Dedifferentiated amniotic fluid mesenchymal stem cell (primary cell): ENCODE measurements around the gene TIMP1.

Source experiments
- DNase-seq: peaks from one replicate; pipeline ENCODE4 v3.0.0-alpha.2; 2016; ENCODE audit errors: extremely low spot score

TIMP1 gene

DNA sequence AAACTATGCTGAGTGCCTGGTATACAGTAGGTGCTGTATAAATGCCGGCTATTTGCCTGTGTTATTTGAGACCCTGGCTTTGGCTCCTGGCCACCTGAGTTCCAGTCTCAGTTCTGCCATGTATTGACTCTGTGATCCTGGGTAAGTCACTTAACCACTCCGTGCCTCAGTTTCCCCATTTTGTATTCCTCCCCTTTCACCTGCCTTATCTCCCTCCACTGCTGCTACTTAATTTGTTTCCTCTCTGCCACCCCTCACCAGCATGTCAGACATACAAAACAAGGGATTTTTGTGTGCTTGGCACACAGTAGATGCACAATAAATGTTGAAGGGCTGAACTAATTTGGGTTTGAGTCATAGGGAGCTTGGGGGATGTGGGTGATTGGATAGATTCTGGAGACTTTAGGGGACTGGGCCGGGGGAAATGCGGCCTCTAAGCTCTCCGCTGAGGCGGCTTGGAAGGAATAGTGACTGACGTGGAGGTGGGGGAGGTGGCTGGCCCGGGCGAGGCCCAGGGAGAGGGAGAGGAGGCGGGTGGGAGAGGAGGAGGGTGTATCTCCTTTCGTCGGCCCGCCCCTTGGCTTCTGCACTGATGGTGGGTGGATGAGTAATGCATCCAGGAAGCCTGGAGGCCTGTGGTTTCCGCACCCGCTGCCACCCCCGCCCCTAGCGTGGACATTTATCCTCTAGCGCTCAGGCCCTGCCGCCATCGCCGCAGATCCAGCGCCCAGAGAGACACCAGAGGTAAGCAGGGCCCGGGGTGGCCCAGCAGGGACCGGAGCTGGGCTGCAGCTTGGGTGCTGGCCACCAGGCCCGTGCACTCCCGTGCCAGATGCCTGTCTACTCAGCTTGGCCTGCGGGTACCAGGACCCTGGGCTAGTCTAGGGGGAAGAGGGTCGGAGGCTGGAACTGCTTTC, at the start of gene TIMP1:
TSS of gene TIMP1 (plus strand) at position 706 of the 917 bp plus-strand sequence. CDS start 980 bp downstream, outside the sequence.
- peak; percentile 86 for DNase-seq

DNA sequence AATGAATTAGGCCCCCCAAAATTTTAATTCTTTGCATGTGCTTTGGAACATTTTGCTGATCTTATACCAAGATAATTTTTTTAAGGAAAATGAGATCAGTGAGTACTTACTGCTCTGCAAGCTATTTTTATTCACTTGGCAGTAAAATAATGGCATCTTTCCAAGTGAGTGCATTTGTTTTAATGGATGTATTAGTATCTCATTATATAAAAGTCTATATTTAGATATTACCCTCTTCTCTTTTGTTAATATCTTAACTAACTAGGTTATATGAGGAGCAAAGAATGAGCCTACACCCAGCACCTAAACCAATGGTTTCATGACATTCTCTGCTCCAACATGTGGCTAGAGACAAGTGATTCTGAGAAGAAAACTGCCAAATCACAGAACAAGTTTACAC, 42.4 kb upstream of the TIMP1 start:
- no peak for DNase-seq

DNA sequence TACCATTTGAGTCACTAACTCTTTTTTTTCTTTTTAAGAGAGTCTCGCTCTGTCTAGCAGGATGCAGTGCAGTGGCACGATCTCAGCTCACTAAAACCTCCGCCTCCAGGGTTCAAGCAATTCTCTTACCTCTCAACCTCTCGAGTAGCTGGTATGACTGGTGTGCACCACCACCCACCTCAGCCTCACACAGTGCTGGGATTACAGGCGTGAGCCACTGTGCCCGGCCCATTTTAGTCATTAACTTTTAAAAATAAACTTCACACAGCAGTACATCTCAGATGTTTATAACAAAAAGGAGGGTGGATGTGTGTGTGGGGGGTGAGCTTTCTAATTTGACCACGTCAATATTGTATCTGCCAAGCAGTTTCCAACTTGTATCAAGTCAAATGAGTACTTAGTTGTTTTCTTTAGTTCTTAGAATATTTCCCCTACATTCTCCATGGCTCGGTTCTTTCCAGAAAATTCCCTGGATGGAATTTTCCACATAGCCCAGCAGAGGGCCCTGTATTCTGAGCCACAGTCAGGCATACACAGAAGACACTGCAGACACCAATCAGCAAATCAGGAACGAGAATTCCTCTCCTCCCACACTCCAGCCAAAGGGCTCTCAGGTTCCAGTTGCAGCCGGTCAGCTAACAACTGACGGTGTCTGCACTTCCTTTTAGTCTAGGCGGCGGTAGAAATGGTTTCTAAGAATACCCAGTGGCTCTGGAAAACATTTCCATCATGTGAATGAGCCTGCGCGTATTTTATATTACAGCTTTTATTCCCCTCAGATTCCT, 41.3 kb upstream of the TIMP1 start:
- peak; percentile 86 for DNase-seq

DNA sequence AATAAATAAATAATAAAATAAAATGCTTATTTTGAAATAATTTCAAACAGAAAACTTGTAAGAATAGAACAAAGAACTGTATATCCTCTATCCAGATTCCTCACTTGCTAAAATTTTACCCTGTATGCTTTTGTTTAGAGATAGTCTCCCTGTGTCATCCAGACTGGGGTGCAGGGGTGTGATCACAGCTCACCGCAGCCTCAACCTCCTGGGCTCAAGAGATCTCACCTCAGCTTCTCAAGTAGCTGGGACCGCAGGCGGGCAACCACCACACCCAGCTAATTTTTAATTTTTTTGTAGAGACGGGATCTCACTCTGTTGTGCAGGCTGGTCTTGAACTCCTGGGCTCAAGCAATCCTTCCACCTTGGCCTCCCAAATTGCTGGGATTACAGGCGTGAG, 38.7 kb upstream of the TIMP1 start:
- DNase-seq: no peak

DNA sequence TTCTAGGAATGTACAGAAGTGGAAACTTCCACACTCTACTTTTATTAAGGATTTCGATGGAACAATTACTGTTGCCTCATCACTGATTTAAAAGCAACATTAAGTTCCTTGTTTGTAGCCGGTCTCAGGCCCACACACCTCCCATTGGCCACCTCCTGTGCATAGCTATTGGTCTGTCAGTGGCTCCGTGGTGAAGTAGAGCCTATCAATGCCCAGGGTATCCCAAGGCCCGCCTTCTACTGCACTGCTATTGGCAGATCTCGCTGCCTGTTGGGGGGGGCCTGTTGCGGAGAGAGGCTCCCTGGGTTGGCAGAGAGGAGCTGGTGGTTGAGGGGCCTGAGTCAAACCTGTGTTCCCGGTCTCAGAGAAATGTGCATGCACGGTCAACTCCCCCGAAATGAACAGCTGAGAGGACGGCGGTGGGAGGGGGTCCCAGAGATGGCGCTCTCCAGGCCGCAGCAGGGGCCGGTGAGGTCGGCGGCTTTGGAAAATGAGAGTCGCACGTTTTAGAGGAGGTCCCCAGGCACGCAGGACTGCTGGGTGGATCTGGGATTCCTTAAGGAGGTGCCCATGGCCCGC, 26.1 kb upstream of the TIMP1 start:
- peak; percentile 92 for DNase-seq

DNA sequence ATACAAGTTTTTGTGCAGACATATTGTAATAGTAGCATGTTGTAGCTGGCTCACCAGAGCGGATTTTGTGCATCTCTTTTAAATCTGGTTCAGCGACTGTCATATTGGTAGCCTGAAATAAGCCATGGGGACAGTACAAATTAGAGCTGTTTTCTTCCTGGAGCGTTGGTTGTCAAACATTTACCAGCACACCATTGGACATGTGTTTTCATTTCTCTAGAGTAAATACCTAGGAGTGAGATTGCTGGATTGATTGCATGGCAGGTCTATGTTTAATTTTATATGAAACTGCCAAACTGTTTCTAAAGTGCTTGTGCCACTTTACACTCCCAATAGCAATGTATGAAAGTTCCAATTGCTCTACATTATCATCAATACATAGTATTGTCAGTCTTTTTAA, 23.8 kb upstream of the TIMP1 start:
- DNase-seq: no peak

DNA sequence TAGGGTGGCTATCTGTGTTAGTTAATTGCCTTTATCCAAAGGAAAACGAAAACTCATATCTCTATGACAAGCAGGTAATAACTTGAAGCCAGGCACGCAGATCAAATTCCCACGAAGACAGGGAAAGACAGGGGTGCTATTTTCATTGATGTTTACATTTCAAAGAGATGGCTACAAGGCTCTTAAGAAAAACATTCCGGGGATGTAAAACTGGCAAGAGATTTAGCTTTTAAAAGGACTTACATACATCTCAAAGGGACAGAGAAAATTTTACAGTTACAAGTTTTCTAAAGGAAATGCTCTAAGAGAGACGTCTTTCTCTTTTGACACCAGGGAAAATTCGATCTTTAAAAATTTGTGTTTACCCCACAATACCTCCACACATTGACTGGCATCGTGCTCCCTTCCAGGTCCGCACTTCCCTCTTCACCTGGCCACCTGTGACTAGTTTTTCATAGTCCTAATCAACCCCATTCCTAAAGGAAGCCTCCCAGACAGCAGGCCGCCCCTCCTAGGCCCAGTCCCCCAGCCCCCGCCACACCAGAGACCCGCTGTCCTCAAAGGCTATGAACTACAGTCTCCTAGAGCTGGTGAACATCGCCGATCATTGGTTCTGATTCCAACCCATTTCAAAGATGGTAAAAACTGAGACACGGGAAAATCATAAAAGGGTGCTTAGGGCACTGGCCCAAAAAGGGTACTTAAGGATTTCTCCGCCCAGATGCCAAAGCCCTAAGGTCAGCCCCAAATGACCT, 21.9 kb upstream of the TIMP1 start:
- no peak for DNase-seq

DNA sequence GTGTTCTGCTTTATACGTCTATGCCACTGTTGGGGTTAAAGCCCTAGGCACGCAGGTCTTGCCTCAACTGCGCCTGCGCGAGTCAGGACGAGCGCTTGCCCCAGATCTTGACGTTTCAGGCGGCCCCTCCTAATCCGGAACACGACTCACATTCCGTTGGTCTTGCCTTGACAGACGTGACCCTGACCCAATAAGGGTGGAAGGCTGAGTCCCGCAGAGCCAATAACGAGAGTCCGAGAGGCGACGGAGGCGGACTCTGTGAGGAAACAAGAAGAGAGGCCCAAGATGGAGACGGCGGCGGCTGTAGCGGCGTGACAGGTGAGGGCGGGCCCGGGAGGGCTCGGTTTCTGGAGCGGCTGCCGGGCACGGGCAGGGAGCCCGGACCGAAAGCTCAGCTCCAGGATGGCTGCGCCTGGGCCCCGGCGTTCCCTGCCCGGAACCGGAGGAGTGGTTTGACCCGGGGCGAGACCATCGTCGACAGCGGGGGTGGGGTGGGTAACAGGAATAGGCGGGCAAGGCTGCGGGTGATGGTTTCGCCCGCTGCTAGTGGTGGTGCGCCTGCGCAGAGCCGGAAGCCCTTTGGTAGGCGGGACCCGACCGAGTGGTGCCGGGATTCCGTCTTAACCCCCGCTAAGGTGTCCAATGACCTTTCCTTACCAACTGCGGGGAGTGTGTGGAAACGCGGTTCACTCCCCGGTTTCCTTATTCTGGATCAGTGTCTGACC, 21.1 kb upstream of the TIMP1 start, which contains the start of gene ARAF:
TSS of gene ARAF (plus strand) at position 272 of the 725 bp plus-strand sequence. CDS start 1,763 bp downstream, outside the sequence.
- peak; percentile 98 for DNase-seq

DNA sequence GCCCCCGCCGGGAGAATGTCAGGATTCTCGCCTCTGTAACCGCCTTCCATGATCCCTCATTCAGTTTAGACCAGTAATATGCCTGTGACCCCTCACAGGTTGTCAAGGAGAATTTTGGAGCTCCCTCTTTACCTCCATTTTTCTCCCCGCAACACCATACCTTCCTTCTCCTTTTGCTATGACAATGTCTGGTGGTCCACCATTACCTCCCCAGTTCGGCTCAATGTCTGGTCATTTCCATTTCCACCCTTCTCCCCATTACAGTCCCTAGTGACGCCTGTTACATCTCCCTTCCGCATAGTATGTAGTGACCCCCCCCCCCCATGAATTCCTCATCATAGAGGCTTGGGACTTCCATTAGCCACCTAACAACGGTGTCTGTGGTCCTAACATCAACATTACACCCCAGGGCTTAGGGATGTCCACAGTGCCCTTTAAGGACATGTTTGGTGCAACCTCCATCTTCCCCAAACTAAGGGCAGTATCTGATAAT, 20.5 kb upstream of the TIMP1 start:
- no peak for DNase-seq

DNA sequence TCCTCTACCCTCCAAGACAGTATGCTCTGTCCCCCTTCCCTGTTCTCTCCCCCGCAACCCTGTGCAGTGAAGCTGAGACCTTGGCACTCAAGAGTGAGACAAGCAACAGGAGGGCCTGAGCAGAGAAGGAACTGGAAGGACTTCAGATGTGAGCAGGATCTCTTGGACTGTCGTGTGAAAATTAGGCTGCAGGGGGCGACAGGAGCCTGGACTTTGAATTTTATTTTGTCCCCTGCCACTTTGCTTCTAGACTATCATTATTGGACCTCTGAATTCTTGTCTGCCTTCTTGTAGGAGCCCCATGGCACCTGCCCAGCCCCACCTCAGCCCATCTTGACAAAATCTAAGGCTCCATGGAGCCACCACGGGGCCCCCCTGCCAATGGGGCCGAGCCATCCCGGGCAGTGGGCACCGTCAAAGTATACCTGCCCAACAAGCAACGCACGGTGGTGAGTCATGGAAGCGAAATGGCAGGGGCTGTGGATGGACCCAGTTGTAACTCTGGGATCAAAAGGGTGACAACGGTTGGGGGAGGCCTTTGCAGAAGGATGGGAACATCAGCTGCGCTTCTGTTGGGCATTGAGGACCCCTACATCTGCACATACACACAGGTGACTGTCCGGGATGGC, 19.5 kb upstream of the TIMP1 start:
- no peak for DNase-seq

DNA sequence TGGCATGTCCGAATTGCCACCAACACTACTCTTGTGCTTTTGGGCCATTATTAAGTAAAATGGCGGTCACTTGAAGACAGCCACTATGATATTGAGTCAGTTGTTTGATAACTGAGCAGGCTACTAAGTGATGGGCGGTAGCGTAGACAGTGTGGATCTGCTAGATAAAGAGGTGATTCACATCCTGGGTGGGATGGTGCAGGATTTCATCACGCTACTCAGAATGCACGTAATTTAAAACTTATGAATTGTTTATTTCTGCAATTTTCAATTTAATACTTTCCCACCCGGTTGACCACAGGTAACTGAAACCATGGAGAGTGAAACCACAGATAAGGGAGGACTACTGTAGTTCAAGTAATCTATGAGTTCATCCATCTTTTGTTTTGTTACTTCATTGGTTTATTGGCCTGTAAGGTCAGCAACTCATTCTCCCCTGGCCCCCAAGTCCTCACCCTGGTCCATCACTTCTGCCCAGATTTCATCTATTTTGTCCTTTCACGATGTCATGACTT, 18.4 kb upstream of the TIMP1 start:
- DNase-seq: no peak

DNA sequence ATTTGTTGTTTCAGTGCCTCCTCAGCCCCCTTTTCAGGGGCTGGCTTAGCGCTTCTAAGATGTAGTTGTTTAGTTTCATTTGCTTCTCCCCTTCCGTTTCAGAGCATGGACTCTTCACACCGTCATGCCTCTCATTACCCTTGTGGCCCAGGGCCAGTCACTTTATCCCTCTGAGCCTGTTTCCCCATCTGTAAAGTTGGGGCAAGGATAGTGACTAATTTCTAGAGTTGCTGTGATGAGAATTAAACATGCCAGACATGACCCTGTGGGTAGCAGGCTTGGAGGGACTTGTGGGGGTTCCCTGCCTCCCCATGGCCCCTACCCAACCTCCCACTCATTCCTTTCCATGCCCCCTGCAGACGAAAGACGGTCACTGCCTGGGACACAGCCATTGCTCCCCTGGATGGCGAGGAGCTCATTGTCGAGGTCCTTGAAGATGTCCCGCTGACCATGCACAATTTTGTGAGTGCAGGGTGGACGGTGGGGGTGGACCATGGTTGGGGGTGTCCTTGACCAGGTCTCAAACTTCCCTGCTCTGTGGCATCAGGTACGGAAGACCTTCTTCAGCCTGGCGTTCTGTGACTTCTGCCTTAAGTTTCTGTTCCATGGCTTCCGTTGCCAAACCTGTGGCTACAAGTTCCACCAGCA, 17.7 kb upstream of the TIMP1 start:
- no peak for DNase-seq

DNA sequence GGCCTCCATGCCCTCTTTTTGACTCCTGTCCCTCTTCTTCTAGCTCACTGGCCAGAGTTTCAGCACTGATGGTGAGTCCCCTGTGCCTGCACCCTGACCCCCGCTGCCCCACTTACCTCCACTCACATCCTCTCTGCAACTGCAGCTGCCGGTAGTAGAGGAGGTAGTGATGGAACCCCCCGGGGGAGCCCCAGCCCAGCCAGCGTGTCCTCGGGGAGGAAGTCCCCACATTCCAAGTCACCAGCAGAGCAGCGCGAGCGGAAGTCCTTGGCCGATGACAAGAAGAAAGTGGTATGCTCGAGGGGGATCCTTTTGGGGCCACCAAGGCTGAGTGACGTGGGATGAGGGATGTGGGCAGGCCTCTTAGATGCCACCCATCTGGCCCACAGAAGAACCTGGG, 15.4 kb upstream of the TIMP1 start:
- no peak for DNase-seq

DNA sequence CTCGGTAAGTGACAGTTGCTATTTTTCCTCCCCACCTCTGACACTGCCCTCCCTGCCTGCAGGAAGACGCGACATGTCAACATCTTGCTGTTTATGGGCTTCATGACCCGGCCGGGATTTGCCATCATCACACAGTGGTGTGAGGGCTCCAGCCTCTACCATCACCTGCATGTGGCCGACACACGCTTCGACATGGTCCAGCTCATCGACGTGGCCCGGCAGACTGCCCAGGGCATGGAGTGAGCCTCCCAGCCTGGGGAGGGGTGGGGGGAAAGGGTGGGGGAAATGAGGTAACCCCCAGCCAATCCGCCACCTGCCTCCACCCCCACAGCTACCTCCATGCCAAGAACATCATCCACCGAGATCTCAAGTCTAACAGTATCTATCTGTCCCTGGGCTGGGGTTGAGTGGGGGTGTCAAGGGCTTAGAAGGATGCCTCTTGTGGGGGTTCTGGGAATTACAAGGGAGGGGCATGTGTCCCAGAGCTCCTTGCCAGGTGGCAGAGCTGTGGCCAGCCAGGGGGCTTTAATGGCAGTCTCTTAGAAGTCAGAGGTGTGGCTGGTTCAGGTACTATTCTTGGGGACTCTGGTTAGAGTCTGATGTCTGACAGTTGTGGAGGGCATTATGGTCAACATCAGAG, 13.5 kb upstream of the TIMP1 start:
- DNase-seq: no peak

DNA sequence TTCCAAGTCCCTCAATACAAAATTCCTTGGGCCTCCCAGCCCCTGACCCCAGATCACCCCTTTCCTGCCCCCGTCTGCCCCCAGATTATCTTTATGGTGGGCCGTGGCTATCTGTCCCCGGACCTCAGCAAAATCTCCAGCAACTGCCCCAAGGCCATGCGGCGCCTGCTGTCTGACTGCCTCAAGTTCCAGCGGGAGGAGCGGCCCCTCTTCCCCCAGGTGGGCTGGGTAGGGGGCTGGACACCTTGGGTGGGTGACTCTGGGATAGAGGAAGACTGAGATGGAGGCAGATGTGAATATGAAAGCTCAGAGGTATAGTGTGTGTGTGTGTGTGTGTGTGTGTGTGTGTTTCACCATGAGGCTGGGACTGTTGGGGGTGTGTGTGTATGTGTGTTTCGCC, 11.4 kb upstream of the TIMP1 start:
- DNase-seq: no peak

DNA sequence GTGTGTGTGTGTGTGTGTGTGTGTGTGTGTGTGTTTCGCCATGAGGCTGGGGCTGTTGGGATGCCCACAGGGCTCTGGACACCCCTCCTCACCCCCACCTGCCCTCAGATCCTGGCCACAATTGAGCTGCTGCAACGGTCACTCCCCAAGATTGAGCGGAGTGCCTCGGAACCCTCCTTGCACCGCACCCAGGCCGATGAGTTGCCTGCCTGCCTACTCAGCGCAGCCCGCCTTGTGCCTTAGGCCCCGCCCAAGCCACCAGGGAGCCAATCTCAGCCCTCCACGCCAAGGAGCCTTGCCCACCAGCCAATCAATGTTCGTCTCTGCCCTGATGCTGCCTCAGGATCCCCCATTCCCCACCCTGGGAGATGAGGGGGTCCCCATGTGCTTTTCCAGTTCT, 11.0 kb upstream of the TIMP1 start:
- no peak for DNase-seq

DNA sequence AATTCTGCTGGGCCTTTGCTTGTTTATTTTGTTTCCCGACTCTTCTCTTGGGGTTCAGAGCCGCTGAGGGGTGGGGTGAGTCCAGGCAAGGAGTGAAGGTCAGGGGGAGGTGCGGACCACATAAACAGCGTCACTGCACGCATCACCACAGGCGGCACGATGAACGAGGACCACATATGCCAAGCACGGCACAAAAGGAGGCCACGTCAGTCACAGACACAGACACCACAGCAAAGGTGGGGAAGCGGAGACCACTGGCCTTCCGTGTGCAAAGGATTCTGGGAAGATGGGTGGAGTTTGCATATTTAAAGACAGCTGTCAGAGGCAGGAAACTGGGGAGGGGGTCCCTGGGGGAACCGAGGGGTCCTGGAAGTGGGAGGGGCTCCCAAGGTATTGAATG, 10.3 kb upstream of the TIMP1 start:
- DNase-seq: no peak

DNA sequence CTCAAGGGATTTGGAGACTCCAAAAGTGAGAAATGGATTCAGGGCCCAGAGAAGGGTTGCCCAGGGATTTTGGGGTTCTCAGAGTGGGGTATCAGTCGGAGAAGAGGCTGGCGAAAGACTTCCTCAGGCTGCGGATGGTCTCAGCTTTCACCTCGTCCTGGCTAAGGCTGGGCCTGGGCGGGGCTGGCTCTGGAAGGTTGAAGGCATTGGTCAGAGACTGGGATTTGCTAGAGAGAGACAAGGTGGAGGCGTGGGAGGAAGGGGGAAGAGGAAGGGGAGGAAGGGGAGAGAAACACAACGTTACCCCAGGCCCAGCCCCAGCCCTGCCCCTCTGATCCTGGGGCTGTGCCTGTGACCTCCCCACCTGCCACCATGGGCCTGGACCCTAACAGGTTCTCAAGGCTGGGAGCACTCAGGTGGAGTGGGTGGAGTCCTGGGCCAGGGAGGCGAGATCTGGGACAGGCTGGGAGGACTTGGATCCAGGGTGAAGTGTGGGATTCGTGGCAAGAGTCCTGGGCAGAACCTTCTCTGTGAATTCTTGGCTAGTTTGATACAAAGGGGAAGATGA, 9.4 kb upstream of the TIMP1 start:
- DNase-seq: no peak
